Pons (tissue), 1 donor: ENCODE data around the gene EPS8L3.

ENCODE experiments used
- DNase-seq: peaks from one replicate; pipeline ENCODE4 v3.0.0-alpha.2; 2016; ENCODE audit warnings: low spot score

EPS8L3 gene

DNA sequence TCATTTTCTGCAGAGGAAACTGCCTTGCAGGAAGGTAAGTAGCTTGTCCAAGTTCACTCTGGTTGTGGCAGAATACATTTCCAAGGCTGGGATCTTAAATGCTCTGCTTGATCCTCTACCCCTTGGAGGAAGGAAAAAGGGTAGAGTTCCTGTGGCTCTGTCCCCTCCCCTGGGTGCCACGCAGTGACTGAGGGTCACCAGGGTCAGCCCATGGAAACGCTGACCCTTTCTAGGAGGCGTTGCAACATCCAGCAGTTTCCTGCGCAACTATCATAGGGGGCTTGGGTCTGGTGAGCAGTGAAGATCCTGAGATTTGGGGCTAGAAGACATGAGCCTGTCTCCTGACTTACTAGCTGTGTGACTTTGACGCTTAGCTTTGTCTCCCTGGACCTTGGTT, 29.4 kb upstream of the EPS8L3 start:
- DNase-seq = no peak

DNA sequence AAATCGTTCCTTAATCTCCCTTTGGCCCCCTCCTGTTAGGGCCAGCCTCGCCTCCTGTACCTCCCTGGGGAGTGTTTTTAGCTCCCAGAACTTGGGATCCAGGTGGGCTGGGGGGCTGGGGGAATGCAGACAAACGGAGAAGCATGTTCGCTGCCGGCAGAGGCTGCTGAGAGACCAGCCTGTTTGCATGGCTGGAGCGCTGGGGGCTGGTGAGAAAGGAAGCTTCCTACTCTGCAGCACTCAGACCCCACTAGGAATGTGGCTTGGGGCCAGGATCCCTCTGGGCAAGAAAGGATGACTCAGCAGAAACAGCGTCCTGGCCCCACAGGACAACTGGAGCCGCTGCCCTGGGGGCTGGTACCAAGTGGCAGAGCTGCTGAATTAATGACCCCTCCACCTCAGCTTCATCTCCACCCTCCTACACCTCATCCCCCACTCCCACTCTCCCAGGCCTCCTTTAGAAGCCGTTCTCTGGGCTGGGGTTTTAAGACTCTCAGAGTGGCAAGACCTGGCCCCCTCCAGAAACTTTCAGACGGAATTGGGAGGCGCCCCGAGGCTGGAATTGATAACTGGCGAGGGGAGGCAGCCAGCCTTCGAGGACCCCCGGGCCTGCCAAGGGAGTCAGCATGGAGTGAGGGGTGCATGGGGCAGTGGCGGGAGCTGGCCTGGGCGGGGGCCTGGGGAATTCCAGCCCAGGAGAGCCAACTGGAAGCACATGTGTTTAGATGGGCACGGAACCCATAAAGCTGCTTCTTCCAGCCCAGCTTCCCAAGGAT, 28.5 kb upstream of the EPS8L3 start:
- DNase-seq = peak; percentile 75

DNA sequence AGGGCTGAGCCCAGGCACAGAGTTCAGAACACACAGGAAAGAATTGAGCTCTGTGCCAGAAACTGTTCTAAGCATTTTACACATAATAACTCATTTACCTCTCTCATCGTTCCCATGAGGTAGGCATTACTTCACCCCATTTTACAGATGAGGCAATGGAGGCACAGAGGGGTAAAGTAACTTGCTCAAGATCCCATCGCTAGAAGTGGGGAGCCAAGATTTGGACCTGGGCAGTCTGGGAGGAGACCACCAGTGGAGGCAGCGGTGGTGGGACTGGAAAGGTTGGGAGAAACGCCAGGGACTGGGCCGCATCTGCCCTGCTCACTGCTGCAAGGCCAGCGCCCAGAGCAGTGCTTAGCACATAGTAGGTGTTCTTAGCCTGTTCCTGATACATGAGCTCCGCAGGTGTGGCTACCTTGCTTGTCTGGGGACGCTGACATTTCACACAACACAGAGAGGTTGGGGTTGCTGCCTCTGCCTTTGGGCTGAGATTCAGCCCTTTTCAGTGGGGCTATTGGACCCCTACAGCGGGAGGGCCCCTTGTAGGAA, 27.8 kb upstream of the EPS8L3 start:
- DNase-seq = no peak

DNA sequence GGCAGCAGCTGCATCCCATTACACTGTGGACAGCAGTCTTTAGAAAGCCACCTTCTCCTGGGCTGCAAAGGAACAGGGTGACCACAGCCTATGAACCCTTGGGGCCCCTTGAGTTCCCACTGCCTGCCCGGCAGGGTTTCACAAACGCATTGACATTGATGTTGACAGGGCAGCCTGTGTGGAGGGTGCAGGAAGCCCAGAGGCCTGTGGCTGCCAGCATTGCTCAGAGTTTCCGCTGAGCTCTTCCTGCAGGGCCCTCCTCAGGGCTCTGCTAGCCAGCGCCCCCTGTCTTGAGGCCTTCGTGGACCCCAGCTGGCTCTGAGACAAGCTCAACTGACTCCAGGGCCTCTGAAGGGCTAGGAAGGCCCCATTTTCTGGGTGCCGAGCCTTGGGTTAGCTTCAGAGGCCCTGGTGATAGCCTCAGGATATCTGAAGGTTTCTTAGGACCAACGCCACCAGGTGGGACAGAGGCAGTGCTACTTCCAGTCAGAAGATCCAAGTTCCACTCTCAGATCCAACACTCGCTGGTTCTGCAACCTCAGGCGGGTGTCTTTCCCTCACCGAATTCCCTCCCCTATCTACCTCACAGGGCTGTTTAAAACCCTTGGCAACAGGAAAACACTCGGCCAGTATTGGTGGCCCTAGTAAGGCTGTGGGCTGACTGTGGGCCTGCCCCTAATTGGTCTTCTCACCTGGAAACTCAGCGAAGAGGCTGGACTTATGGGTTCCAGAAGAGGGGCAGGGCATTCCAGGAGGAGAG, 27.2 kb upstream of the EPS8L3 start:
- no peak for DNase-seq

DNA sequence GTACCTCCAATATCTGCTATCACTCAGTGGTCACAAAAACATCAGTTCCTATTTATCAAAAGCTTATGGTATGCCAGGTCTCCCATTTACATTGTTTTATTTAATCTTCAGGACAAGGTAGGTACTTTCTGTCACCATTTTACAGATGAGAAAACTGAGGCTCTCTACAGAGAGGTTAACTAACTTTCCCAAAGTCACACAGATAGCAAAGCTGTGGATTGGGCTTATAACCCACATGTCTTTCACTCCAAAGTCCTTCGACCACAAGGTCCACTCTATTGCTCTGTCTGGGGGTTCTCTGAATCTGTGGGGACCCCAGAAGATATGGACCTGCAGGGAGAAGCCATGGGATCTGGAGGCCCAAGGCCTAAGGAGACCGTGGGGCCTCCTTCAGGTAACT, 26.6 kb upstream of the EPS8L3 start:
- DNase-seq = no peak

DNA sequence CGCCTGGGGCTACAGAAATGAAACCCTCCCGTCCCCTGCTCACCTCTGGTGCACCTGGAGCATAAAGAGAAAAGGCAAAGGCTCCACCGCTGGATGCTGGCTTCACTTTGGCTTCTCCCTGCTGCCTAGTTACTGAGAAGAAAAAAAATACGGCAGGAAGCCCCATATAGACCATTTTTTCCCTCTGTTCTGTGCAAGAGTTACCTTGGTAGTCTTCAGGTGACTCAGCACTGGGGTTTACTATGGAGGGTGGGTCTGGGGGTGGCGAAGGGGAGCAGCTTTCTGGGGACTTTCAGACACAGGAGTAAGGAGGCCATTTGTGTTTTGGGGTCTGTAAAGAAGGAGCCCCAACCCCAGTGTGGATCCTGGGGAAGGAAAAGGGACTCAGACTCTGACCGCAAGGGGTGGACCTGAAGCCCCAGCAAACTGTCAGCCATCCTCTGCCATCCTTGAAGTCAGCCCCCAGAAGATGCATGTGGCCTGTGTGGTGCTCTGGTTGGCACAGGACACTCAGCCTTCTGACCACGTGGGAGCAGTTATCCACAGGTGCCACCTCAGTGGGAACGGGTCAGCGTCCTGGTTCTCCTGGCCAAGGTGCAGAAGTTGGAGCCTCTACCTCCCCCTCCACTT, 25.9 kb upstream of the EPS8L3 start:
- no peak for DNase-seq

DNA sequence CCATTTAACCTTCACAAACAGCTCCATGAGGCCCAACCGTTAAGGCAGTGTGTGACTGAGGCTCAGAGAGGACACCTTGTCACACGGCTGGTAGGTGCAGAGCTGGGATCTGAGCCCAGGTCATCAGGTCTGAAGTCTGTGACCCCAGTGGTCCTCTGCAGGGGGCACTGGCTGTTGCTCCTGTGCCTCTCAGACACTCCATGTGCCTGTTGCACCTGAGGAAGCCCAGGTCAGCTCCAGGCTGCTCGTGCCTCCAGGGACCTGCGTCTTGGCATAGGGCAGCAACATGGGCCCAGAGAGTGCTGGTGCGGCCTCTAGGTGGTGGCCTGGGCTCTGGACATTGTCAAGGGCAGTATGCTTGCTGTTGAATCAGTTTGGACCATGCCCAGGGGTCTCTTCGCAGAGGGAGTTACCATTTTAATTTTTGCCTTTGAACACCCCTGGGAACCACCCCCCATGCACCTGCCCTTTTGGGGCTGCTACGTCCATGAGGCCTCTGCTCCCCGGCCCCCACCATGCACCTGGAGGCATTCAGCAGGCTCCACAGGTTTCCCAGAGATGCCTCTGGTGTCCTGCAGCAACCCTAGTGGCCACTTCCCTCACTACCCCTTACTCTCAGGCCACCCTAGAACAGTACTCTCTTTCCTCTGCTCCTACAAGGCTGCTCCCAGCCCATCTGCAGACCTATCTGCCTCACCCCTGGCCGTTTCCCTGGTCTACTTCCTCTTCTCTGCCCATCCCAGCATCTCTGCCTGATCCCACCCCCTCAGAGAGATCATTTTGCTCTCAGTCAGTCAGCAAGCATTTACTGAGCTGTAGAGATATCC, 25.2 kb upstream of the EPS8L3 start:
- no peak for DNase-seq

DNA sequence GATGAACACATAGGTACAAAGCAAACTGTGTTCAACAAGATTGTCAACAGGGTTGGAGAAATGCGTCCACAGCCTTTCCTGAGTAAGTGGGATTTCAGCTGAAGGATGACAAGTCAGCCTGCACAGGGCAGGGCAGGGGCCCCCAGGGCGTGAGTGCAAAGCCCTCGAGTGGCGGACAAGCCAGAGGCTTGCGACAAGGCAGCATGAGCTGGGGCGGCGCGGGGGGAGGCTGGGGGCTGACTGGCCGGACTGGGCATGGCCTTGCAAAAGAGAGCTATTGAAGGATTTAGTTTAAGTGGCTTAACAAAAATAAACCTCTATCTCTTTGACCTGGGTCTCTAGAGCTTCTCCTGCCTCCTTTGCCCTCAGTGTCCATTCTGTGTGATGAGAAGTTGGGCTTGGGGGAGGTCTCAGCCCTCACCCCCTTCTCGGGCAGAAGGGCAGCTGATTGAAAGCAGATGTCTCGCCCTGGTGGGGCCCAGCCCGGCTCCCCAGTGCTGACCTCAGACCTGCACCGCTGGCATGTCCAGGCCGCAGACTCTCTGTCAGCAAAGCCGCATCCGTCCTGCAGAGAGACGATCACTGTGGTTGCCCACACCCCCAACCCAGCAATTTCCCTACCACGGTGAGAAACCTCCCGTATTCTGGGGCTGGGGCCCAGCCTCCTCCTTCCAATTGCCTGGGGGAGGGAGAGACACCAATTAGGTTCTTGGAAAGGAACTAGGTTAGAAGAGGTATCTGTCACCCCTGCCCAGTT, 24.3 kb upstream of the EPS8L3 start:
- no peak for DNase-seq

DNA sequence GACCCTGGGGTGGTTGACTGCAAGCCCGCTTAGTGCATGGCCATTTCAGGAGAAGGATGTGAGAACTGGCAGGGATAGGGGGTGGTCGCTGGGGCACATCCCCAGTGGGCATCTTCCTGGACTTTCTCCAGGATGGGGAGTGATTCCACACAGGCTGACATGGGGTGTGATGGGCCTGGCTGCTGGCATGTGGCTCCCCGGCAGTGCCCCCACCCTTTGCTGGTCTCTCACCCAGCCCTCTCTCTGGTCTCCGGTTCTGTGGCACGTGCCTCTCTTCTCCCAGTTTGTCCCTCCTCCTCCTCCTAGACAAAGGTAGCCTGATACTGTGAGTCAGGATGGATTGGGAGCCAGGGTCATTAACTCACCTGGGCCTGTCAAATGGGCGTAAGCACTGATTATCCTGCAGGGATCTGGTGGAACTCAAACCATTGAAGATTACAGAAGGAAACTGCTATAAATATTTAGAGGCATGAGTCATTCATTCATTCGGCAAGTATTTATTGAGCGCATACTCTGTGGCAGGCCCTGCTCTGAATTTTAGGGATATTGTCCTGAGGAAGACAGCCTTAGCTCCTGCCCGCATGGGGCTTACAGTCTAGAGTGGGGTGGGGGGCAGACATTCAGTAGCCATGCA, 23.6 kb upstream of the EPS8L3 start:
- DNase-seq = no peak

DNA sequence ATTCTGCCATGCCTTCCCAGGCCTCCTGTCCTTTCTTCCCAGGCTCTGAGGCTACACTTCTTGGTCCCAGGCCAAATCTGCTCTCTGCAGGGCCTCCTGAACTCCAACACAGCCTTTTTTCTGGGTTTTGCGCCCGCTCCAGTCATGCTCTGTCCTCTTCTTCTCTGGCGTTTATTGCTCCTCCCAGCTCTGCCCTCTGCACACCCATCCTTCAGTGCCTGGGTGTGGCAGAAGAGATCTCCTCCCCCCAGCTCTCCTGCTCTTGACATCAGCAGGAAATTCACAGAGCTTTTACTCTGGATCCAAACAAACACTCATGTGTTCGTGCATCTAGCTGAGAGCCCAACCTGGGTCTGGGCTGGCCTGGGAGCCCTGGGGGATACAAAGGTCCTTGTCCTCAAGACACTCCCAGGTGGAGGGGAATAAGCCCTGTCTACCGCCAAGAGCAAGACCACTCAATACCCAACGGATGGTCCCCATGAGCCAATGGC, 22.9 kb upstream of the EPS8L3 start:
- DNase-seq = no peak

DNA sequence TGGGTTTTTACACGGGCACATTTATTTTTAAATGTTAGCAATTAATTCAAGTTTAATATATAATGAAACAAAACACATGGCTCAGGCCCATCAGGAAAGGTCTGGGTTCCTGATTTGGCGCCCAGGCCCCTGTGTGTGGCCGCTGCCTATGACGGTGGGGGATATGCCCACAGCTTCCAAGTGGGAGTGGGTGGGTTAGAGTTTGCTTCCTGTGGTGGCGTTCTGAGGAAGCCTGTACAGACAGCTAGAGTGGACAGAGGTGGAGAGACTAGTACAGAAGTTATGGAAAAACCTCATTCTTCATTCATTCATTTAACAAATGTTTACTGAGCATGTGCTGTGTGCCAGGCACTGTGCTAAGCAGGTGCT, 22.4 kb upstream of the EPS8L3 start:
- no peak for DNase-seq

DNA sequence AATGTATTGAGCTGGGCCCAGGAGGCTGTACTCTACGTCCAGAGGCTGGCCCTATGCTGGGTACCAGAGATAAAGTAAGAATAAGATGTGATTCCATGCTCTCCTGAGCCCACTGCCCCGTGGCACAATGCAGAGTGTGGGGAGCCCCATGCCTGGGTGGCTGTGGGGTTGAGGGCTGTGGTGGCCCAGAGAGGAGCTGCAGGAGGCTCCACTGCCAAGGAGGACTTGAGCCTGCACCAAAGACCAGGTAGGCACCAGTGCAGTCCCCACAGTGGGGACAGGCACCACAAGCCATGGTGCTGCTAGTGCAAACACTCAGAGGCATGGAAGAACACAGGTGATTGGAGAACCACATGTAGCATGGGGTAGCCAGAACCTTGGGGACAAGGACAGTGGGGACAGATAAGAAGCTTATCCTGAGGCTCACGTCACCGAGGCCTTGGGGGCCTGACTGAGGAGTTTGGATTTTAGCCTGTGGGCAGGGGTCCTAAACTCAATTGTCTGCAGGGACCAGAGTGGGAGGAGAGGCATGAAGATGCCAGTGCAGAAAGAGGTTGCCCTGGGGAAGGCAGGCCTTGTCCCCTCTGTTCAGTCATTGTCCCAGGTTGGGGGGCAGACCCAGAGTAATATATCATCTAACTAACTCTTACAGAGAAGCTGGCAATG, 21.9 kb upstream of the EPS8L3 start:
- no peak for DNase-seq

DNA sequence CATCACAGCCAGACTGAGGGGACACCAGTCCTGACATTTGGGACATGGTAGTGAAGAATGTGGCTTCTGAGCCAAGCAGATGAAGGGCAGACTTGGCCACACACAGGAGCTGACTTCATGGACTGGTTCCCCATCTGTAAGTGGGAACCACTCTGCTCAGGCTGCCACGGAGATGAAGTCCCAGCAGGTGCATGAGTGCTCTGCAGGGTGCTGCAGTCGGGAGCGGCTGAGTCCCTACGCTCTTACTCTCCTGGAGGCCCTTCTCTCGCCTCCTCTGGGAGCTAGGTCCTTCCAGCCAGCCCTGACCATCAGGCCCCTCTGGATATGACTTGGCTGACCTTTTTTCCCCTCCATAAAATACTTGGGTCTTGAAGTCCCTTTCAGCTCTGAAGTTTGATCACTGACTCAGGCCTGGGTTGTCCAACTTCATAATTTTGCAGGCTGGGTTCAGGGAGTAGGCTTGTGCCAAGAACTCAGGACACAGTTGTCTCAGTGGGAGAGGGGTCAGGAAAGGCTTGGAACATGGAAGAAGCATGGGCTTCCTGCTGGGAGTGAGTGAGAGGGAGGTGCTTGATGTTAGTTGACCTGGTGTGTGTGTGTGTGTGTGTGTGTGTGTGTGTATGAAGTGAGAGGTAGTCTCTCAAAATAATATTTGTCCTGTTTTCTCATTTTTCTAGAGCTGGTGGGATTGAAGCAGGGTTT, 21.0 kb upstream of the EPS8L3 start:
- no peak for DNase-seq

DNA sequence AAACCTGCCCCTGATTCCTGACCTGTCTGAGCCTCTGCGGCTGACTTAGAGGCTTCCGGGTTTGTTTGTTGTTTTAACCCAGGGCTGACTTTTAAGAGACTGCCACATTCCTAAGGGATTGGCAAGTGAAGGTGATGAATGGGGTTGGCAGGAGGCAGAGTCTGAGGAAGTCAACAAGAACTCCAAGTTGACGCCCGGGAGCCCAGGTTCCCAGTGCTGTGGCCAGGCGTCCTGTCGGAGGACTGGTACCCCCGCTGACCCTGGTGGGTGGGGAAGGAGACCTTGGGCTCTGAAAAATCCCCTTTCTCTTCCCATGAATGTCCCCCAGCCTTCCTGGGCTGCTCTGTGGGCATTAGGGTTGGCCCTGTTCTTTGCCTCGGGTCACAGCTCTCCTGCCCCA, 19.7 kb upstream of the EPS8L3 start:
- DNase-seq = no peak

DNA sequence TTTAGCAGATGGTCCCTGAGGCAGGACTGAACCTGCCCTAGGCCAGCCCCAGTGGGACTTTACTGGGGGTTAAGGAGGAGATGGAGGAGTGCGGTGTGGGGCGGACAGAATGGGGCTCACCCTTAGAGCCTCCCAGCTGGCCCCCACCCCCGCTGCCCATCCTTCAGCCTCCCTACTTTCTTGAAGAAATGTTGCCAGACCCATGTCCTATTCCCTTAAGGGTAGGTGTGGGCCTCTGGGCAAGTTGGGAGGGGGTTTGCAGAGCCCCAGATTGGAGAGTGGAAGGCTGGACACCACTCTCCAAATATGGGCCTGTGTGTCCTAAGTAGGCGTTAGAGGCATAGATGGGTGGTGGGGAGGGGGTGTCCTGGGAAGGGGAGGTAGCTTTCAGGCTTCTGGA, 19.2 kb upstream of the EPS8L3 start:
- no peak for DNase-seq

DNA sequence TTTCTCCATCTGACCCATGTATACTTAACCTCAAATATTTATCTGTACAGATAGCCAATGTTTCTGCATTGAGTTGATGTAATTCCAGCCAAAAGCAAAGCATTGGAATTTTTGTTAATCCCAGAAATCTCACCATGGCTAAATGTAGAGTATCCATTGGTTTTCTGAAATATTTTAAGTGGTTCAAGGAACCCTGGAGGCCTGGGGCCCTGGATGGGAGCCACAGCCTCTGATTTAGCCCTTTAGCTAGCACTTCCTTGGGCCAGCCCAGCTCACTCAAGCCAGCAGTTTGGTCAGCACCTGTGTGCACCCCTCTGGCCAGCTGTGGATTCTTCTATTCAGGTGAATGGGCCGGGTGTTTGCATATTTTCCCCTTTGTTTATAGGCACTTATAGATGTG, 18.8 kb upstream of the EPS8L3 start:
- no peak for DNase-seq

DNA sequence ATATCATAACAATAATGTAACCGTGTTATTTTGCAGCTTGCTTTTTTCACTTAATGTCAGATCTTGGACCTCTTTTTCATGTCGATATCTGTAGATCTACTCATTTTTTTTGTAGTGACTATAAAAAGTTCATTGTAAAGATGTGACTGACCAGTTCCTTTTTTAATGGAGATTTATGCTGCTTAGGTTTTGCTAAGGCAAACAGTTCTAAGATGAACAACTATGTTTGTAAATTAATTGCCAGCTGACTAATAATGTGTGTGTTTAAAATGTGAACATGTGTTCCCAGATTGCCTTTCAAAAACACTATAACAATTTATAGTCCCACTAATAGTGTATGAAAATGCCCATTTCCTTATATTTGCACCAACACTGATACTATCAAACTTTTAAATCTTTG, 18.1 kb upstream of the EPS8L3 start:
- no peak for DNase-seq

DNA sequence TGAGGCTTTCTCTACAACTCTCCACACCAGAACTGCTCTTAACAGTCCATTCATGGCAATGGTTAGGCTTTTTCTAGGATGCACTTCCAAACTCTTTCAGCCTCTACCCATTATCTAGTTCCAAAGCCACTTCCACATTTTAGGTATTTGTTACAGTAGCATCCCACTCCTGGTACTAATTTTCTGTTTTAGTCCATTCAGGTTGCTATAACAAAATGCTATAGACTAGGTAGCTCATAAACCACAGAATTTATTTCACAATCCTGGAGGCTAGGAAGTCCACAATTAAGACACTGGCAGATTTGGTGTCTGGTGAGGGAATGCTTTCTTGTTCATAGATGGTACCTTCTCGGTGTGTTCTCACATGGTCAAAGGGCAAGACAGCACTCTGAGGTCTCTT, 17.3 kb upstream of the EPS8L3 start:
- DNase-seq = no peak

DNA sequence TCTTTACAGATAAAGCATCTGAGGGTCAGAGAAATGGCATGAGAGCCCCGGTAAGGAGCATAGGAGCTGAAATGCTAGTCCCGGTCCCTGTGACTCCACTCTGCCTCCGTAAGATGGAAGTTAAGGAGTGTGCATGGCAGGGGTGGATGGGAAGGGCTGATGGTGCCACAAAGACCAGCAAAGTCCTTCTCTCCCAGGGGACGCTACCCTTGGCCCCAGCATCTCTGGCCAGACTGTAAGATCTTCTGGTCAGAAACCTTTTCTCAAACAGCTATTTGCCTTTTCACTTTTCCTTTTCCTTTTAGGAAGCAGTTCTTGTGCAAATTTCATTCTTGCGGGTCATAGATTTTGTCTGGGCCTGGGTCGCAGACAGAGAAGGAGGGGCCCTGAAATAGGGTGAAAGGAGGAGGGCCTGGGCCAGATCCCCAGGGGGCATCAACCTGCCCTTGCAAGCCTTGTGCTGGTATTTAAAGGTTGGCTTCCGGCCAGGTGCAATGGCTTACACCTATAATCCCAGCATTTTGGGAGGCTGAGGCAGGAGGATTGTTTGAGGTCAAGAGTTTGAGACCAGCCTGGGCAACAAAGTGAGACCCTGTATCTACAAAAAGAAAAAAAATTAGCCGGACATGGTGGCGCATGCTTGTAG, 14.4 kb upstream of the EPS8L3 start:
- no peak for DNase-seq
